Astrocyte of the spinal cord (primary cell): ENCODE data around the gene LRRN4CL.

ENCODE experiments used
- DNase-seq: peaks from one replicate; pipeline ENCODE4 v3.0.0; 2011; ENCODE audit warnings: low read depth, low spot score
- H3K4me3 ChIP-seq: 2 replicates; pipeline ENCODE4 v1.5.1; 2011; ENCODE audit warnings: low read depth, mild to moderate bottlenecking, low read length, moderate library complexity
- in situ Hi-C: cut with HindIII; loops from 2 replicates; pipeline ENCODE4 v1.10.0; 2017; ENCODE audit warnings: low sequenced_read_pairs
- TF ChIP-seq, protein P1 (sequence below): IDR thresholded peaks from 2 replicates; pipeline ENCODE4 v1.5.1; 2012; ENCODE audit warnings: low read depth, mild to moderate bottlenecking, low read length, inconsistent platforms

The LRRN4CL gene

DNA sequence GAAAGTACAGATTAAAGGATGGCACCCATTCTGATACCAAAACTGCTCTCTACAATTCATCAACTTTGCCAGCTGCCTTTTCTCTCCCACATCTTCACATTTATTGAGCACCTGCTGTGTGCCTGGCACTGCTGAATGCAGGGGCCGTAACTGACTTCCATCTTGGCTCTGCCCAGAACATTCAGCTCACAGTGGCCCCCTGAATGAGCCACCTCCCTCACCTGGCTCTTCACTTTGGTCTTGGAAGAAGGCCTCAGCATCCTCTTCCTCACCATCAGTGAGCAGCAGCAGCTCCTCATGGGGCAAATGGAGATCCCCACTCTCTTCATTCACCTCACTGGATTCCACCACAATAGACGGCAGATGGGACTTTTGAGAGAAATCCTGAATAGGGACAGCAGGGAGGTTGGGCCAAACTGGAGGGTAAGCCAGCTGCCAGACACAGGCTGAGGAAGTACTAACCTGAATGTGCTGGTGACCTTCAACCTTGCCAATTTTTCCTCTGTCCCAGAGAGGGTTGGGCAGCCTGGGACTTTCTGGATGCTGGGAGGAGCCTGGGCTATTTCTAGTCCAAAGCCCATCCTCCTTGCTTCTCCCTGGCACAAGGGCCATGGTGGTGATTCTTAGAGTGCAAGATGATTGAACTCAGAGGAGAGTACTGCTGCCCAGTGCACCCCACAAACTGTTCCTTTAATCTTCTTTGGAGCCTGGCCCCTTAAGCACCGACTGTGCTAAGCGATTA lies 19.7 kb downstream of the LRRN4CL start:
- no peak for DNase-seq
- in situ Hi-C loops, result no loop called here
- TF ChIP-seq, protein P1, sequence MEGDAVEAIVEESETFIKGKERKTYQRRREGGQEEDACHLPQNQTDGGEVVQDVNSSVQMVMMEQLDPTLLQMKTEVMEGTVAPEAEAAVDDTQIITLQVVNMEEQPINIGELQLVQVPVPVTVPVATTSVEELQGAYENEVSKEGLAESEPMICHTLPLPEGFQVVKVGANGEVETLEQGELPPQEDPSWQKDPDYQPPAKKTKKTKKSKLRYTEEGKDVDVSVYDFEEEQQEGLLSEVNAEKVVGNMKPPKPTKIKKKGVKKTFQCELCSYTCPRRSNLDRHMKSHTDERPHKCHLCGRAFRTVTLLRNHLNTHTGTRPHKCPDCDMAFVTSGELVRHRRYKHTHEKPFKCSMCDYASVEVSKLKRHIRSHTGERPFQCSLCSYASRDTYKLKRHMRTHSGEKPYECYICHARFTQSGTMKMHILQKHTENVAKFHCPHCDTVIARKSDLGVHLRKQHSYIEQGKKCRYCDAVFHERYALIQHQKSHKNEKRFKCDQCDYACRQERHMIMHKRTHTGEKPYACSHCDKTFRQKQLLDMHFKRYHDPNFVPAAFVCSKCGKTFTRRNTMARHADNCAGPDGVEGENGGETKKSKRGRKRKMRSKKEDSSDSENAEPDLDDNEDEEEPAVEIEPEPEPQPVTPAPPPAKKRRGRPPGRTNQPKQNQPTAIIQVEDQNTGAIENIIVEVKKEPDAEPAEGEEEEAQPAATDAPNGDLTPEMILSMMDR, result no peak
- no peak overlapping the region for H3K4me3 ChIP-seq

GRCh38 chr11:62667460-62667859 lies 21.9 kb downstream of the LRRN4CL start:
- H3K4me3 ChIP-seq, result no peak overlapping the region
- TF ChIP-seq, protein P1, result no peak
- in situ Hi-C loops, result no loop called here
- DNase-seq, result no peak

DNA sequence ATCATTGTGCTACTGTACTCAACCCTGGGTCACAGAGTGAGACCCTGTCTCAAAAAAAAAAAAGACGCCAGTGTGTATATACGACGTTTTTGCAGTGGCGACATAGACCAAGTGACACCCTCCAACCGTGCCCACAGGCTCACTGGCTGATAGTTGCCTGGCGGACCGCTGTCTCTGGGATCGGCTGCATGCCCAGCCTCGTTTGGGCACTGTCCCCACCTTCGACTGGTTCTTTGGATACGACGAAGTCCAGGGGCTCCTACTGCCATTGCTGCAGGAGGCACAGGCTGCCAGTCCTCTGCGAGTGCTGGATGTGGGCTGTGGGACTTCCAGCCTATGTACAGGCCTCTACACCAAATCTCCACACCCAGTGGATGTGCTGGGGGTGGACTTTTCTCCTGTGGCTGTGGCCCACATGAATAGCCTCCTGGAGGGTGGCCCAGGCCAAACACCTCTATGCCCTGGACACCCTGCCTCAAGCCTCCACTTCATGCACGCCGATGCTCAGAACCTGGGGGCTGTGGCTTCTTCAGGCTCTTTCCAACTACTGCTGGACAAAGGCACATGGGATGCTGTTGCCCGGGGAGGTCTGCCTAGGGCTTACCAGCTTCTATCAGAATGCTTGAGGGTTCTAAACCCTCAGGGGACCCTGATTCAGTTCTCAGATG lies 22.9 kb downstream of the LRRN4CL start:
- no peak for DNase-seq
- peak overlapping the region; percentile 95 for H3K4me3 ChIP-seq
- in situ Hi-C loops, result no loop called here
- TF ChIP-seq, protein P1, result no peak

- H3K4me3 ChIP-seq, result peak overlapping the region; percentile 95
- TF ChIP-seq, protein P1, result peak; percentile 3
- peak; percentile 77 for DNase-seq
- in situ Hi-C loops, result no loop called here
These were observed 23.6 kb downstream of the LRRN4CL start for GRCh38 chr11:62665599-62666258.

DNA sequence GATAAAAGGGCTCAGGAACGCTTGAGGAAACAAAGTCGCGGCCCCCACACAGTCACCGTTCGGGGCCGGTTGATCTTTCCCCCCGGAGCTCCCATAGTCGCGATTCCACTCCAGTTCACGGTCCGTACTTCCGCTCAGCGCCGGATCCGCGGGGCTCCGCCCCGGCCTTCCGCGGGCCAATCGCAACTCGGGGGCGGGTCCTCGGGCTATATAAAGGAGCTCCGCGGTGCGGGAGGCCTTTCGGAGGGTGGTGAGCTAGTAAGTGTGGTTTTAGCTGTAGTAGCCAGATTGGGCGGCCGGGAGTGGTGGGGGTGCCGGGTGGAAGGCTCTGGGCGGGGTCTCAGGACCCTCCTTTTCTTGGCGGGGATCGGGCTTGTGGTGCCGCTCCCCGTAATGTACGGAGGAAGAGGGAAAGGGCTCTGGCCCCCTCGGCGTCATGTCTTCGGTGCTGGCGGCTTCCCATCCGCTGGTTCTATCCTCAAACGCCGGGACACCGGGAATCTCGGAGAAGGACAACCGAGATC lies 24.2 kb downstream of the LRRN4CL start, which contains the start of the genes C11orf98 and CSKMT:
C11orf98 (minus strand) TSS at position 136 of the 524 bp plus-strand sequence; CDS start at position 95, 41 bp downstream.
CSKMT (plus strand) TSS at position 238 of the 524 bp plus-strand sequence. CDS start 568 bp downstream, outside the sequence.
- TF ChIP-seq, protein P1, result no peak
- peak; percentile 95 for DNase-seq
- H3K4me3 ChIP-seq, result peak within 1 kb of the TSS; percentile 95
- in situ Hi-C loops, result no loop called here

DNA sequence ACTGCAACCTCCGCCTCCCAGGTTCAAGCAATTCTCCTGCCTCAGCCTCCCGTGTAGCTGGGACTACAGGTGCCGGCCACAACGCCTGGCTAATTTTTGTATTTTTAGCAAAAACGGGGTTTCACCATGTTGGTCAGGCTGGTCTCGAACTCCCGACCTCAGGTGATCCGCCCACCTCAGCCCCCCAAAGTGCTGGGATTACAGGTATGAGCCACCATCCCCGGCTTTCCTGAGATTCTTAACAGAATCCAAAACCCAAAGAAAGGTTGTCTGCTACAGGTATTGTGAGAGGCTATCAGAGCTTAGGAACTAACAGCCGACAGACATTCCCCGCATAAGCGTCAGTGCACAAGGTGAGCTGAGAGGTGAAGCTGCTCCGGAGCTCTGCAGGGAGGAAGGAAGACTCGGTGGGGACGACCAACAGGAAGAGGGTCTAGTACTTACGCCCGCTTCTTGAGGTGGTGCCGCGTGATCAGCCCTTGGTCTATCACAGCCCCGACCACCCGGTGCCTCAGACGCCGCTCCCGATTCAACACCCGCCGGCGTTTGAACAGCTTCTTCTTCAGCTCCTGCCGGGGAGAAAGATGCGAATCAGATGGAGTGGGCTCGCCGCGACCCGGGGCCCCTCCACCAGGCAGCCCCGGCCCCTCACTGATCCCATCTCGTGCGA lies 24.8 kb downstream of the LRRN4CL start:
- DNase-seq, result no peak
- H3K4me3 ChIP-seq, result peak overlapping the region; percentile 95
- TF ChIP-seq, protein P1, result no peak
- in situ Hi-C loops, result no loop called here
